Lung (tissue), 16 donors: ENCODE measurements around the gene MCAT. TPM values are rescaled to one million over a fixed set of nuclear protein-coding genes. Genes with fewer than 3 reads are reported as not detected.

Experiments
- ATAC-seq: fragments of 200-7000 bp; cut with Tn5 transposase; one replicate; pipeline ENCODE4 v1.9.1; 2020; ENCODE audit warnings: moderate number of reproducible peaks; ENCODE audit not compliant: insufficient read depth, low FRiP score
- DNase-seq, 3 donors: peaks; one replicate each; pipeline ENCODE4 v3.0.0-alpha.2; 2013 to 2017
- H3K27ac ChIP-seq, 2 donors: one replicate each; pipeline ENCODE4 v1.5.1; 2013; ENCODE audit warnings: mild to moderate bottlenecking in 2 of 2, moderate library complexity in 2 of 2, control low read depth in 1 of 2, inconsistent platforms in 1 of 2, low read depth in 1 of 2, low read length in 1 of 2
- H3K27me3 ChIP-seq, 3 donors: one replicate each; pipeline ENCODE4 v1.5.1; 2013; ENCODE audit warnings: low read length in 2 of 3; ENCODE audit not compliant: control insufficient read depth in 3 of 3, insufficient read depth in 3 of 3
- H3K36me3 ChIP-seq, 4 donors: one replicate each; pipeline ENCODE4 v1.5.1; 2013; ENCODE audit warnings: low read length in 4 of 4, mild to moderate bottlenecking in 1 of 4, moderate library complexity in 1 of 4; ENCODE audit not compliant: control insufficient read depth in 4 of 4, insufficient read depth in 4 of 4
- H3K4me1 ChIP-seq, 5 donors: one replicate each; pipeline ENCODE4 v1.5.1; 2013; ENCODE audit warnings: low read length in 5 of 5, mild to moderate bottlenecking in 2 of 5, moderate library complexity in 1 of 5; ENCODE audit not compliant: control insufficient read depth in 5 of 5, insufficient read depth in 5 of 5
- H3K4me3 ChIP-seq: one replicate; pipeline ENCODE4 v1.5.1; 2013; ENCODE audit warnings: mild to moderate bottlenecking, control low read depth, moderate library complexity
- H3K9ac ChIP-seq, 2 donors: one replicate each; pipeline ENCODE4 v1.5.1; 2013; ENCODE audit warnings: low read length in 2 of 2, control low read depth in 1 of 2; ENCODE audit not compliant: insufficient read depth in 1 of 2
- H3K9me3 ChIP-seq, 4 donors: one replicate each; pipeline ENCODE4 v1.5.1; 2013; ENCODE audit warnings: low read length in 3 of 4, mild to moderate bottlenecking in 1 of 4, moderate library complexity in 1 of 4; ENCODE audit not compliant: control insufficient read depth in 4 of 4, insufficient read depth in 3 of 4
- CTCF ChIP-seq: IDR thresholded peaks from 2 replicates; pipeline ENCODE4 v1.5.1; 2012; ENCODE audit warnings: mild to moderate bottlenecking; ENCODE audit errors: control extremely low read depth, extremely low read depth
- WGBS, 2 donors: extraction: QIAGEN DNeasy Blood & Tissue Kit; methylation state at CpG; one replicate each; pipeline ENCODE4 v1.1.7; 2013; 5-methylcytosine and 5-hydroxymethylcytosine counted together
- long read RNA-seq, 5 donors: transcript quantifications; one replicate each; lab custom pipeline, GENCODE V29; 2026
- polyA plus RNA-seq, 2 donors: library from polyadenylated mRNA; stranded (reverse); fragments of 200-250 nt; gene quantifications; one replicate each; pipeline ENCODE4 v1.2.1, GENCODE V29; 2013
- total RNA-seq, 2 donors: library from RNA; depleted of rRNA in 1 of 2; stranded (reverse); fragments of >200 nt in 1 of 2; gene quantifications; one replicate each; pipeline ENCODE4 v1.2.1, GENCODE V29; 2014 to 2021
- donor health status: control.
- donor health status: control.
- donor health status: Bipolar disorder and iron deficiency.
- donor health status: healthy.
- donor health status: DM: yes; HTN: yes; CAD: no.

MCAT gene
- total RNA-seq (10 to 100 TPM; 15.6 to 23.9 TPM), polyA plus RNA-seq (10 to 100 TPM; 19.9 to 22.1 TPM)
- long read RNA-seq, donor 1, transcript MCAT-202 (3 exons, 1,134 nt), result major isoform, 8 of 12 reads
- long read RNA-seq, donor 1, partial matches to known transcripts, result 0 of 12 reads
- long read RNA-seq, donor 1, other reads (novel, unspliced or antisense), result 0 of 12 reads
- long read RNA-seq, donor 2, partial matches to known transcripts, result 0 of 7 reads
- long read RNA-seq, donor 2, other reads (novel, unspliced or antisense), result 0 of 7 reads
- long read RNA-seq, donor 3, partial matches to known transcripts, result 0 of 5 reads
- long read RNA-seq, donor 3, other reads (novel, unspliced or antisense), result 0 of 5 reads
- long read RNA-seq, donor 4, partial matches to known transcripts, result 0 of 2 reads
- long read RNA-seq, donor 4, other reads (novel, unspliced or antisense), result 0 of 2 reads
- long read RNA-seq, donor 5, transcript MCAT-201 (4 exons, 2,056 nt), result major isoform, 6 of 12 reads
- long read RNA-seq, donor 5, transcript MCAT-202 (3 exons, 1,134 nt), result minor isoform, 5 of 12 reads
- long read RNA-seq, donor 5, partial matches to known transcripts, result 0 of 12 reads
- long read RNA-seq, donor 5, other reads (novel, unspliced or antisense), result 0 of 12 reads

- Histone ChIP-seq H3K36me3 (peaks cover 4 to 18% (median 11%) of the 10 kb centered on the region in 4 donors), H3K4me3 (peak within 1 kb of the TSS; percentile 95), H3K27ac (peak within 1 kb of the TSS; percentile 60 to 97), H3K9me3 (peaks cover 0 to 1% (median 0%) of the 10 kb centered on the region in 4 donors), H3K27me3 (no peaks in the 10 kb centered on the region), H3K9ac (peak within 1 kb of the TSS; percentile 63 to 78), H3K4me1 (peaks cover 5 to 7% (median 6%) of the 10 kb centered on the region in 5 donors)
- DNase-seq, result peak; percentile 82 to 87 (median 84)
- no peak for TF ChIP-seq CTCF
- ATAC-seq, result peak; percentile 93
- 1% methylated on average over 62 to 83 of the region's 83 CpGs for WGBS, 2 donors
These were observed at the start of gene MCAT for GRCh38 chr22:43142880-43143562. MCAT (minus strand) TSS chr22:43143398; CDS start chr22:43143348, 50 bp downstream.

GRCh38 chr22:43191831-43192230 lies 48.6 kb upstream of the MCAT start:
- H3K4me1 ChIP-seq, result peaks cover 0 to 13% (median 0%) of the 10 kb centered on the region in 5 donors
- no peak overlapping the region for H3K9ac ChIP-seq
- H3K4me3 ChIP-seq, result no peak overlapping the region
- H3K27ac ChIP-seq, result no peak overlapping the region
- no peaks in the 10 kb centered on the region for H3K27me3 ChIP-seq
- H3K36me3 ChIP-seq, result no peaks in the 10 kb centered on the region
- DNase-seq, result no peak
- no peak for TF ChIP-seq CTCF
- ATAC-seq, result no peak
- no peaks in the 10 kb centered on the region for H3K9me3 ChIP-seq

- Histone ChIP-seq H3K36me3 (no peaks in the 10 kb centered on the region), H3K9ac (no peak overlapping the region), H3K27me3 (no peaks in the 10 kb centered on the region), H3K9me3 (no peaks in the 10 kb centered on the region), H3K27ac (no peak overlapping the region), H3K4me3 (no peak overlapping the region), H3K4me1 (peaks cover 0 to 20% (median 9%) of the 10 kb centered on the region in 5 donors)
- ATAC-seq (no peak), DNase-seq (no peak)
- TF ChIP-seq CTCF, result no peak
- WGBS, 2 donors, result 91 to 96% methylated on average over 5 of the region's 5 CpGs
These were observed 45.8 kb upstream of the MCAT start for GRCh38 chr22:43188829-43189545.
